ENCODE results near the gene ESR1. TPM values are rescaled to one million over a fixed set of nuclear protein-coding genes. Genes with fewer than 3 reads are reported as not detected.
A peak's percentile ranks its signal among the peaks of the same experiment; 100 is the strongest.

The ESR1 gene
- total RNA-seq, 1 donor from 2014 or later = 0.72 TPM

GRCh38 chr6:152091201-152091600 is 283.7 kb downstream of the ESR1 start:
- DNase-seq (ENCODE audit: low read depth) = no peak

- no peak for DNase-seq (ENCODE audit: low read depth)
These were observed 284.4 kb downstream of the ESR1 start for GRCh38 chr6:152091851-152092341.

- no peak for DNase-seq (ENCODE audit: low read depth)
These were observed 286.2 kb downstream of the ESR1 start for GRCh38 chr6:152093711-152094110.

GRCh38 chr6:152094276-152094675 is 286.8 kb downstream of the ESR1 start:
- no peak for DNase-seq (ENCODE audit: low read depth)

- peak; percentile 95 for DNase-seq (ENCODE audit: low read depth)
These were observed 287.6 kb downstream of the ESR1 start for GRCh38 chr6:152094992-152095592.

- peak; percentile 66 for DNase-seq (ENCODE audit: low read depth)
These were observed 289.5 kb downstream of the ESR1 start for GRCh38 chr6:152096863-152097496.

GRCh38 chr6:152098683-152099082 is 291.2 kb downstream of the ESR1 start:
- no peak for DNase-seq (ENCODE audit: low read depth)

GRCh38 chr6:152099446-152100182 is 292.1 kb downstream of the ESR1 start:
- DNase-seq (ENCODE audit: low read depth) = no peak

GRCh38 chr6:152100183-152100618 is 292.7 kb downstream of the ESR1 start:
- peak; percentile 93 for DNase-seq (ENCODE audit: low read depth)

- DNase-seq (ENCODE audit: low read depth) = no peak
These were observed 300.5 kb downstream of the ESR1 start for GRCh38 chr6:152107973-152108372.

GRCh38 chr6:152110886-152111820 is 303.7 kb downstream of the ESR1 start:
- peak; percentile 70 for DNase-seq (ENCODE audit: low read depth)

GRCh38 chr6:152112491-152113261 is 305.2 kb downstream of the ESR1 start:
- no peak for DNase-seq (ENCODE audit: low read depth)

- peak; percentile 76 for DNase-seq (ENCODE audit: low read depth)
These were observed 310.0 kb downstream of the ESR1 start for GRCh38 chr6:152117156-152118133.

- DNase-seq (ENCODE audit: low read depth) = no peak
These were observed 310.7 kb downstream of the ESR1 start for GRCh38 chr6:152118224-152118623.

- no peak for DNase-seq (ENCODE audit: low read depth)
These were observed 311.2 kb downstream of the ESR1 start for GRCh38 chr6:152118678-152119077.

- DNase-seq (ENCODE audit: low read depth) = no peak
These were observed 312.3 kb downstream of the ESR1 start for GRCh38 chr6:152119831-152120230.

- no peak for DNase-seq (ENCODE audit: low read depth)
These were observed 314.4 kb downstream of the ESR1 start for GRCh38 chr6:152121910-152122309.

- no peak for DNase-seq (ENCODE audit: low read depth)
These were observed 315.0 kb downstream of the ESR1 start for GRCh38 chr6:152122434-152122833.

- no peak for DNase-seq (ENCODE audit: low read depth)
These were observed 315.6 kb downstream of the ESR1 start for GRCh38 chr6:152123076-152123475.

All from myocyte (in vitro differentiated cells).